GM19463 (cell line): Measurements from ENCODE around the gene CLBA1.

Source experiments
- ATAC-seq: cut with Tn5 transposase; IDR thresholded peaks from one replicate; pipeline ENCODE4 v1.9.1; 2021; ENCODE audit warnings: mild to moderate bottlenecking, moderate library complexity; ENCODE audit not compliant: unreplicated experiment

CLBA1 gene

GRCh38 chr14:104968541-104969401 is 16.8 kb upstream of the CLBA1 start:
- no peak for ATAC-seq

DNA sequence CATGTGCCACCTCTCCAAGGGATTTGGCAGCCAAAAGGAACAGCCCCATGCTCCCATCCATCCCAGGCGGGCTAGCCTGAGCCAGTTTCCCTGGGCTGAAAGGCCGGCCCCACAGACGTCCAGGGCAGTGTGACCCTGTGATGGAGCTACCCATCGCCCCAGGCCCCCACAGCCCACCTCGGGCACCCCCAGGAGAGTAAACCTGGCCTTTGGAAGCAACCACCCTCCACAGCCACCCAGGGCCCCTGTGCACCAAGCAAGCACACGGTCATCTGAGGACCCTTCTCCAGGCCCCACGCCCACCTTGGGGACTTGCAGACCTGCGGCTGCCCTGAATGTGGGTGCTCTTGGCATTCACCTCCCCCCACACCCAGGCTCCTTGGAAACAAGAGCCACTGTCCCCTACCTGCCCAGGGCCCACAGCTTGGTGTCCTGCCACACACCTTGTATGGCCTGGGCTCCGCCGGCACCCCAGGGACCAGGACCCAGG is 15.8 kb upstream of the CLBA1 start:
- no peak for ATAC-seq

DNA sequence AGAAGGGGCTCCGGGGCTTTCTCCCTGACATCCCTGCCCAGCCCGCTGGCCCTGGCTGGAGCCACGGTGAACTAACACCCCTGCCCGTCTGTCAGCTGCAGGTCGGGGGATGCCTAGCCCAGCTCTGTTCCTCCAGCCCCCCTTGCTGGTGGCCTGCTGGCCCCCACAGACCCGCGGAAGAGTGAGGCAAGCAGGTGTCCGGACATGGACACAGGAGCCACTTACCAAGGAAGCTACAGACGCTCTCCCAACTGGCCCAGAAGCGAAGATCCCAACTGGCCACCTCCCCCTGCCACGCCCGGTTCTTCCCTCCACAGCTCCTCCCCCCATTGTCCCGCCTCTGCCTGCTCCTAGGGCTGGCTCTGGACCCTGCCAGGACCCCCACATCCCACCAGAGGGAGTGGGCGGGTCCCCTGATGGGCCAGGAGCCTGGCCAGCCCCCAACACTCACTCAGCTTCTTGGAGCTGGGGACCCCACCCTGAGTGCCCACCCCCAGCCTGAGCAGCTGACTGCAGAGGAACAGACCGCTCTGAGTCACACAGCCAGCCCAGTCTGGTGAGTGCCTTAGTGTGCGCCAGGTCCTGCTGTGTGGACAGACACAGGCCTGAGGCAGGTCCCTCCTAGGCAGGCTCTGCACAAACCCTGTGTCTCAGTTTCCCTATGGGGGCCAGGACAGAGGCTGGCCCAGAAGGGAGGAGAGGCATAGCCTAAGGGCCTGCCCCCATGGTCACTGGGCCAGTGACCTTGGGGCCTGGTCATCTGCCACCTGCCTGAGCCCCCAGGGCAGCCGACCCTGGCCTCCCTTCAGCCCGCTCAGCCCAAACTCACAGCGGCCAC is 15.1 kb upstream of the CLBA1 start:
- no peak for ATAC-seq

GRCh38 chr14:104971447-104972240 is 13.9 kb upstream of the CLBA1 start:
- no peak for ATAC-seq

- ATAC-seq, result no peak
Measured at GRCh38 chr14:104972301-104973134, 13.1 kb upstream of the CLBA1 start.

GRCh38 chr14:104973135-104973384 is 12.5 kb upstream of the CLBA1 start:
- no peak for ATAC-seq

GRCh38 chr14:104973385-104974145 is 12.0 kb upstream of the CLBA1 start:
- ATAC-seq, result no peak

GRCh38 chr14:104974146-104974541 is 11.4 kb upstream of the CLBA1 start:
- no peak for ATAC-seq

DNA sequence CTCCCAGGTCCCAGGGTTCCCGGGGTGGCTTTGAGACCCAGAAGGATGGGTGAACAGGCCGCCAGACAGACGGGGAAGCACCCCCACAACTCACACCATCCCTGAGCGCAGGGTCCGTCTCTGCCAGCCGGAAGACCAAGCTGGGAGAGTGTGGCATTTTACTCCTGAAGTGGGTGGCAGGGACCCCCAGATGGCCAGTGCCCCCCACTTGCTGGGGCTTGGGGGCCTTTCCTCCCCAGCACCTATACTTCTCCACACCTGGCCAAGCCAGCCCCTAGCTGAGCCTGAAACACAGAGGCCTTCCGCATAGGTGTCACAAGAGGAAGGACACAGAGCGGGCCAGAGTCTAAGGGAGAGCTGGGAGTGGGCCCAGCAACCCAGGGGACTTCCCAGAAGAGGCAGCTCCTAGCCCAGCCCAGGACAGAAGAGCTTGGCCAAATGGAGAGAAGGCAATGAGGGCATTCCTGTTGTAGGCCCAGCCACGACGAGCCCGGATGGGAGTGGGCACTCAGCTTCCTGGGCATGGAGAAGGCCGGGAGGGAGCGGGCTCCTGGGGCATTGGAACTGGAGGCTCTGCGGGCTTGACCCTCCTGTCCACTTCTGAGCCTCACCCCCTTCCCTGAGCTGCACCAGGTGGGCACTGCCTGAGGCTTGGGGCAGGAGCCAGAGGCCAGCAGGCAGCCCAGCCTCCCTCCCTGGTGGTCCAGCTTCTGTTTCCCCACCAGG is 10.8 kb upstream of the CLBA1 start:
- no peak for ATAC-seq

DNA sequence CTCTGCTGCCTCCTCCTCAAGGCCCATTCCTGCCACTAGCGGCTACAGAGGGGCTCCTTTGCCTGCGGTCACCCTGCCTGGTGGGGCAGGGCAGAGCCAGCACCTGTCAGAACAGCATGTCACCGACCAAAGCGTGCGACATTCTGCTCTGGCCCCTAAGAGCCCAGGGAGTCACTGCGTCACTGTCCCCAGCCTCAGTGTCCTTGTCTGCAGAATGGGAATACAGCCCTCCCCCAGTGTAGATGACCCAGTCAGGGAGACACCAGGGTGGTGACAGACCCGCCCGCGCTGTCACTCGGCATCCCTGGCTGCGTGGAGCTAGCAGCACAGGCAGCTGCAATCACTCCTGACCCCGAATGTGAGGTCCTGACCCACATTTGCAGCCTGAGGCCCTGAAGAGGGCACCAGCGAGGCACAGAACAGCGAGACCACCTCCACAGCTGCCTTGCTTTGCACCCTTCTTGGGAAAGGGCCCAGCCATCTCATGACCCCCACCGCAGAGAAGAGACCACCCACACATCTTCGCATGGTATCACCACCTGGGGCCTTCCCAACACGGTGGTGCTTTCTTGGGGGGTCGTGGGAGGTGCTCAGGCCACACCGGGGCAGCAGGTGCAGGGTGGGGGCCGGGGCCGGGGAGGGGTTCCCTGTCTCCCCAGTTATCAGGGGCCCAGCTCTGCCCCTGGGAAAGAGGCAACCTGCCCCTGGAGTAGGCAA is 9.9 kb upstream of the CLBA1 start:
- no peak for ATAC-seq

DNA sequence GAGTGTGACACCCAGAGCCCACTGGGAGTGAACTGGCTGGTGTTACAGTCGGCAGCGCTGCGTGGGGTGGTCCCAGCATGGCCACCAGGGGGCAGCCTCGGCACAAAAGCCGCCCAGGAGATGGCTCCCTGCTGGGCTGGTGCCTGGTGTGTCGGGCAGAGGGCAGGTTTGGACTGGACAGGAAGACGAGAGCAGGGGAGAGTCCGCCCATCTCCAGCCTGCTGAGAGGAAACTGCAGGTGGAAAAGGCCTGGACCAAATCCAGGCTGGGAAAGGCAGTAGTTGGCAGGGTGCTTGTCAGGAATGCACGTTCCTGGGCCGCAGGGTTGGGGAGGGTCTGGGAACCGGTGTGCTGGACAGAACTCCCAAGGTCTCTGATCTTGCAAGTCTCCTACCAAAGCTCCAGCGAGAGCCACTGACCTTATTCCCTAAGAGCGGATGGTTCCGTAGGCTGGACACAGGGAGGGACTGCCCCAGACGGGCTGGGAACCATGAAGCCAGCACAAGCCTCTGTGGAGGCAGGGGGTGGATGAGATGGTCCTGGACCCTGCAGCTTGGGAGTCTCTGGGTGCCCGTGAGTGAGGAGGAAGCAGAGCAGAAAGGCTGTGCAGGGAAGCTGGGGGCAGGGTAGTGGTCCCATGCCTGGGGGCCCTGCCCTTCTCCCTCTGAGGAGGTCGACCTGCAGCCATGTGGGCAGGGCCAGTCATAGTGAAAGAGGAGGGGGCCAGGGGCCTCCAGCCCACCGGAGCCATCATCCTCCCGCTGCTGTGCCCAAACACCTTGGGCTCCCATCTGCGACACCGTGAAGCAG is 9.2 kb upstream of the CLBA1 start:
- peak; percentile 66 for ATAC-seq

- no peak for ATAC-seq
Measured at GRCh38 chr14:104977008-104977680, 8.4 kb upstream of the CLBA1 start.

GRCh38 chr14:104977681-104978653 is 7.6 kb upstream of the CLBA1 start, which contains the start of gene AHNAK2:
TSS of gene AHNAK2 (minus strand) at chr14:104978374. CDS start at chr14:104978237, 137 bp downstream.
- peak; percentile 46 for ATAC-seq

GRCh38 chr14:104978746-104979691 is 6.6 kb upstream of the CLBA1 start:
- ATAC-seq, result no peak
